Duodenal mucosa (tissue), 2 donors: ENCODE data around the gene TECR.
"Not testable (repeated sequence)": the region's sequence is repeated elsewhere in the genome, so short reads cannot be mapped to it uniquely, and the experiment has no call there.

Experiments used
- H3K27ac ChIP-seq: one replicate; pipeline ENCODE4 v1.7.0; 2013; ENCODE audit warnings: low read depth, low read length
- H3K27me3 ChIP-seq, 2 donors: one replicate each; pipeline ENCODE4 v1.7.0; 2013; ENCODE audit warnings: low read length in 2 of 2, control low read depth in 1 of 2; ENCODE audit not compliant: insufficient read depth in 2 of 2, control insufficient read depth in 1 of 2
- H3K36me3 ChIP-seq, 2 donors: one replicate each; pipeline ENCODE4 v1.7.0; 2013; ENCODE audit warnings: low read length in 2 of 2, control low read depth in 1 of 2; ENCODE audit not compliant: insufficient read depth in 2 of 2, control insufficient read depth in 1 of 2
- H3K4me1 ChIP-seq, 2 donors: one replicate each; pipeline ENCODE4 v1.7.0; 2013; ENCODE audit warnings: low read length in 2 of 2, control low read depth in 1 of 2; ENCODE audit not compliant: insufficient read depth in 2 of 2, control insufficient read depth in 1 of 2
- H3K4me3 ChIP-seq, 2 donors: one replicate each; pipeline ENCODE4 v1.7.0; 2013; ENCODE audit warnings: low read length in 2 of 2, low read depth in 1 of 2
- H3K9ac ChIP-seq, 2 donors: one replicate each; pipeline ENCODE4 v1.7.0; 2013; ENCODE audit warnings: low read length in 2 of 2, low read depth in 1 of 2
- H3K9me3 ChIP-seq, 2 donors: one replicate each; pipeline ENCODE4 v1.7.0; 2013; ENCODE audit warnings: low read length in 2 of 2, control low read depth in 1 of 2; ENCODE audit not compliant: control insufficient read depth in 1 of 2

The TECR gene

DNA sequence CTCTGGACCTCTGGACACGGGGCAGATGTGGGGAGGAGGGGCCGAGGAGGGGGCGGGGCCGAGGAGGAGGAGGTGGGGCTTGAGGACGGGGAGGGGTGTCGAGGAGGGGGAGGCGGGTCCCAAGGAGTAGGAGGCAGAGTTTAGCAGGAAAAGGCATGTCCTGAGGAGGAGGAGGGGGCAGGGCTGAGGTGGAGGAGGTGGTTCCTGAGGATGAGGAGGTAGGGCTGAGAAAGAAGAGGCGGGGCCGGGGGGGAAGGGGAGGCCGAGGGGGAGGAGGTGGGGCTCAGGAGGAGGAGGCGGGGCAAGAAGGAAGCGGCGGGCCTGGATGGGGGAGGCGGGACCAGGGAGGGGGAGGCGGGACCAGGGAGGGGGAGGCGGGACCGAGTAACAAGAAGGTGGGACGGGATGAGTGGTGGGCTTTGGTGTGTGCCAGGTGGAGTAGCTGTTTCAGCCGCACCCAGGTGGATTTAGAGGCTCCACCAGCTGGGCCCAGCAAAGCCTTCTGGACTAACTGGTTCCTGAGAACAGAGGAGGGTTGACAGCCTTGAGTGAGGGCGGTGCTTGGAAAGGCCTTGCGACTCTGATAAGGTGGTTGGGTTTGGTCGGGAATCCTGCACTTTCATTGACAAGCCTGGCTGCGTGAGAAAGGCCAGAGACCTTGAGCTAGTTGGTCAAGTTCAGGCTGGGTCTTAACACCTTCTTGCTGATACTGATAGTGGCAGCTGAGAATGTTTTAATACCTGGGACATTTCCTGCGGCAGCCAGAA lies 7.7 kb downstream of the TECR start:
- Histone ChIP-seq H3K4me3 (peak overlapping the region; percentile 50 to 55), H3K9ac (no peak overlapping the region), H3K36me3 (peaks cover 0 to 8% of the 10 kb centered on the region in 2 donors), H3K27ac (no peak overlapping the region), H3K9me3 (no peaks in the 10 kb centered on the region), H3K27me3 (no peaks in the 10 kb centered on the region), H3K4me1 (peaks cover 9% of the 10 kb centered on the region in 2 donors)

DNA sequence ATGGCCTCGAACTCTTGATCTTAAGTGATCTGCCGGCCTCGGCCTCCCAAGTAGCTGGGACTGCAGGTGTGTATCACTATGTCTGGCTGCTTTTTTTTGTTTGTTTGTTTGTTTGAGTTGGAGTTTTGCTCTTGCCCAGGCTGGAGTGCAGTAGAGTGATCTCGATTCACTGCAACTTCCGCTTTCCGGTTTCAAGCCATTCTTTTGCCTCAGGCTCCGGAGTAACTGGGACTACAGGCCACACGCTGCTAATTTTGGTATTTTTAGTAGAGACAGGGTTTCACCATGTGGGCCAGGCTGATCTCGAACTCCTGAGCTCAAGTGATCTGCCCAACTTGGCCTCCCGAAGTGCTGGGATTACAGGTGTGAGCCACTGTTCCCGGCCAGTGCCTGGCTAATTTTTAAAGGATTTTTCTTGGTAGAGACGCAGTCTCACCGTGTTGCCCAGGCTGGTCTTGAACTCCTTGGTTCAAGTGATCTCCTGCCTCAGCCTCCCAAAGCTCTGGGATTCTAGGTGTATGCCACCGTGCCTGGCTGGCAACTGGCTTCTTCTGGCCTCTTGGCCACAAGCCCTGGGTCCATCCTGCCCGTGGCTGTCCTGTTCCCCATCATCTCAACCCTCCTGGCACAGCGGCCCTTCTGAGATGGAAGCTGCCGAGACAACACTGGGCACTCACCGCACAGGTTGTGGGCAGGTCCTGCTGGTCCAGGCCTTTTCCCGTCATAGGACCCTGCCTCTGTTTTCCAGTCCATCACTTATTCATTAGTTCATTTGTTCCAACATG lies 11.5 kb downstream of the TECR start:
- Histone ChIP-seq H3K27me3 (no peaks in the 10 kb centered on the region), H3K4me3 (no peak overlapping the region), H3K9me3 (no peaks in the 10 kb centered on the region), H3K9ac (no peak overlapping the region), H3K27ac (no peak overlapping the region), H3K36me3 (peaks cover 0 to 2% of the 10 kb centered on the region in 2 donors), H3K4me1 (peaks cover 20 to 25% of the 10 kb centered on the region in 2 donors)

DNA sequence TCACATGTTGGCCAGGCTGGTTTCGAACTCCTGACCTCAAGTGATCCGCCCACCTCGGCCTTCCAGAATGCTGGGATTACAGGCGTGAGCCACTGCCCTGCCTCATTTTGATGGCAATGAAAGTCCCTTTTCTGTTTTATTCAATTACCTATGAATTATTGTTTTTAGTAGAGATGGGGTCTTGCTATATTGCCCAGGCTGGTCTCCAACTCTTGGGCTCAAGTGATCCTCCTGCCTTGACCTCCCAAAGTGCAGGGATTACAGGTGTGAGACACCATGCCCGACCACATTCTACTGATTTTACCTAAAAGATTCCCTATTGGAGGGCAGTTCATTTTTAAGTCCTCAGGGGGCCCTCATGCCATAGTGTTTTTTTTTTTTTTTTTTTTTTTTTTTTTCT lies 12.6 kb downstream of the TECR start:
- not testable (repeated sequence) for H3K9ac ChIP-seq, H3K27me3 ChIP-seq, H3K36me3 ChIP-seq, H3K9me3 ChIP-seq, H3K27ac ChIP-seq, H3K4me3 ChIP-seq
- H3K4me1 ChIP-seq, result peaks cover 16 to 22% of the 10 kb centered on the region in 2 donors

DNA sequence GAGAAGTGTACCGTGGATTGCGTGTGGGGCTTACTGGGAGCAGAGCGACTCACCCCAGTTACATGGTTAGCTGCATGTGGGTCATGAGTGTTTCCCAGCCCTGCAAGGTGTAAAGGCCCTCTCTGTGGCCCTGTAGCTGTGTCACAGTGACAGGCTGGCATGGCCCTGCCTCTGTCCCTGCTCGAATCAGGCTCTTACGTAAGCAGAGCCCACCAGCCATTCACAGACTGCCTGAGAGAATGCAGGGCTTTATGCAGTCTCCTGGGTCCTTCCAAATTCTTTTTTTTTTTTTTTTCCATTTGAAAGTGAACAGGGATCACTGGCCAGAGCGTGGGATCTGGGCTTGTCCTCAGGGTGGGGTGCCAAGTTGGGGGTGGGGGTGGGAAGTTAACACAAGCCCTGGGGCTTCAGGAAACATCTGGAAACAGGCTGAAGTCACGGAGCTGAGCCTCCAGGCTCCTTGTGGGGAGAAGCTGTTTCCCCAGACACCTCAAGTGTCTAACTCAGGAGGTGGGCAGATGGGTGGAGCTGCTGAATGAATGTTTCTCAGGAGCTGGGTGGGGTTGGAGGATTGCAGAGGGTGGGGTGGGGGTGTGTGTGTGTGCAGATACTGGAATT lies 13.4 kb downstream of the TECR start:
- Histone ChIP-seq H3K4me1 (peaks cover 16 to 22% of the 10 kb centered on the region in 2 donors), H3K27me3 (no peaks in the 10 kb centered on the region), H3K27ac (no peak overlapping the region), H3K9me3 (no peaks in the 10 kb centered on the region), H3K4me3 (no peak overlapping the region), H3K36me3 (peaks cover 0 to 2% of the 10 kb centered on the region in 2 donors), H3K9ac (no peak overlapping the region)

DNA sequence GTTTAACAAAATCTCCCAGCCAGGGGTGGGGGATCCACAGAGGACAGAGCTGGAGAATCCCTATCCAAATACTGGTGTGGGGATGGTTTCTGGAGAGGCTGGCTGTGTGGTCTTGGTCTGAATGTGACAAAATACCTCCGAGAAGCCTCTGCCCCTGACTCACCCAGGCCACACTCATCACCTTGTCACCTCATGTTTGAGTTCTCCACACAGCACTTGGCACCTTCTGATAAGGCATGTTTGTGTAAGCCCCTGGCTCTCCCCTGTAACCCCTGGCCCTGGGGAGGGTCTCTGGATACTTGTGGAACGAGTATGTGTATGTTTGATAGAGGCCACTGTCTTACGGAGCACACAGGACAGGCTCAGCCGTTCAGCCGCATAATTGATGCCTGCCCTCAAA lies 14.7 kb downstream of the TECR start:
- H3K27me3 ChIP-seq, result no peaks in the 10 kb centered on the region
- no peak overlapping the region for H3K9ac ChIP-seq
- peaks cover 12 to 19% of the 10 kb centered on the region in 2 donors for H3K4me1 ChIP-seq
- H3K27ac ChIP-seq, result no peak overlapping the region
- H3K9me3 ChIP-seq, result no peaks in the 10 kb centered on the region
- no peak overlapping the region for H3K4me3 ChIP-seq
- H3K36me3 ChIP-seq, result peaks cover 0 to 8% of the 10 kb centered on the region in 2 donors

DNA sequence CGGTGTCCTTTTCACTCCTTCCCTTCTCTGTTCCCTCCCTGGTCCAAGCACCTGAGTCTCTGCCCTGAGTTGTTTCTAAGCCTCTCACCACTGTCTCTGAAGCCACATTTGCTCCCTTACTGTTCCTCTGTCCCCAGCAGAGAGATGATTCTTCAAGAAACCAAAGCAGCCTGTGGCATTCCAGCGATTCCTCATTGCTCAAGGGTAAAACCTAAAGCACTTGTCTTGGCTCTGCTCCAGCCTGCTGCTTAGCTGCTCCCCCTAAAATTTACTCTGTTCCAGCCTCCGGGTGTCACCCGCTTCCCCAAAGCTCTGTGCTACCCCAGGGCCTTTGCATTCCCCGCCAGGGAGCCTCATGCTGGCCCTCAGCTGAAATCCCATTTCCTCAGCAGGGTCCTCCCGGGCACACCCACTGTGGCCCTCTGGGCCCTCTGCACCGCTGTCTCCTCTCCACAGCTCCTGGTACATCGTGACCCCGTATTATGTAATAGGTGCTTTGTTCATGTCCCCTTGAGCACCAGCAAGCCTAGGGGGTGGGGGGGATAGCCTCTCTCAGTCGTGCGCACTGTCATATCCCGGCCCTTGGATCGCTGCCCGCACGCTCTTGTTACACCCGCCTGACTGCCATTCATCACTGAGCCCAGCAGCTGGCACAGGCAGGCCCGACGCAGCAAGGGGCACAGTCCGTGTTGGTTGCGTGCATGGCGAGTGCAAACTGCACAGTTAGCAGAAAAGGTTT lies 15.8 kb downstream of the TECR start:
- H3K4me1 ChIP-seq, result peaks cover 14 to 23% of the 10 kb centered on the region in 2 donors
- peak overlapping the region in 1 of 2 donors; percentile 38 for H3K9ac ChIP-seq
- H3K4me3 ChIP-seq, result peak overlapping the region; percentile 26 to 54
- no peak overlapping the region for H3K27ac ChIP-seq
- H3K36me3 ChIP-seq, result peaks cover 0 to 6% of the 10 kb centered on the region in 2 donors
- H3K27me3 ChIP-seq, result no peaks in the 10 kb centered on the region
- no peaks in the 10 kb centered on the region for H3K9me3 ChIP-seq

DNA sequence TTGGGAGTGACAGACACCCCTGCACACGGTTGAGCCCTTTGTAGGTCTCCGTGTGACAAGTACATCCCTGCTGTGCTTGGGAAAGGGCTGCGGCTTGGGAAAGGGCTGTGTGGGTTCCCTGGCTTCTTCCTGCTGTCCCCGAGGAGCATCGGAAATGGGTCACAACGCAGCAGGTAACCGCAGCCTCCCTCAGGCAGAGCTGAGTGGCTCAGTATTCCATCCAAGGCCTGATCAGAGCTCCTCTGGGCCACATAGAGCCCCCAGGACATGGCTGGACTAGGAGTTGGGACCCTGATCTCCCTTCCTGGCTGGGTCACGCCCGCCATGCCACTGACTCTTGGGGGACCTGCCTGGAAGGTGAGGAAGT lies 16.3 kb downstream of the TECR start:
- no peak overlapping the region for H3K27ac ChIP-seq
- H3K36me3 ChIP-seq, result peaks cover 0 to 6% of the 10 kb centered on the region in 2 donors
- H3K4me3 ChIP-seq, result peak overlapping the region; percentile 26 to 54
- no peaks in the 10 kb centered on the region for H3K27me3 ChIP-seq
- H3K9ac ChIP-seq, result peak overlapping the region in 1 of 2 donors; percentile 38
- peaks cover 20 to 28% of the 10 kb centered on the region in 2 donors for H3K4me1 ChIP-seq
- H3K9me3 ChIP-seq, result no peaks in the 10 kb centered on the region

DNA sequence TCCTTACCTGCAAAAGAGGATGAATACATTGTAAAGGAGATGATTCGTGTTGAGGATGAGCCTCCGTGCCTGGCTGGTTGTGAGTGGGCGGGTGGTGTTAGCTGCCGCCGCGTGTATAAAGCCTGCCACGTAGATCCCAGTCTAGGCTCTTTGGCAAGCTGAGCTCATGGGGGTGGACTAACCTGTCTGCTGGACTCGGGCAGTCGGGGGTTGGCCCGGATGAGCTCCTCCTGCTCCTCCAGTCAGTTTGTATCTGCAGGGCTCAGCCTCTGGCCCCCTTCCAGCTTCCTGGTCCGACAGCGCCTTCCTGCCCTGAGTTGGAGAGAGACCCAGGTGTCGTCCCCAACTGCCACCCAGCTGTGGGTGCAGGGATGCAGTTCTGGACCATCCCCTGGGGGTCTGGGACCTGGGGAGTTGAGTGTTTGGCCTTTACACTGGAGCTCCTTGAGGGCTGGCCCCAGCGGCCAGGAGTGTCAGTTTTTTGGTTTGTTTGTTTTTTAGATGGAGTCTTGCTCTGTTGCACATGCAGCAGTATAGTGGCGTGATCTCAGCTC lies 20.9 kb downstream of the TECR start:
- no peak overlapping the region for H3K9ac ChIP-seq
- H3K36me3 ChIP-seq, result peaks cover 0 to 14% of the 10 kb centered on the region in 2 donors
- no peak overlapping the region for H3K4me3 ChIP-seq
- no peak overlapping the region for H3K27ac ChIP-seq
- H3K4me1 ChIP-seq, result peaks cover 27 to 30% of the 10 kb centered on the region in 2 donors
- no peaks in the 10 kb centered on the region for H3K27me3 ChIP-seq
- no peaks in the 10 kb centered on the region for H3K9me3 ChIP-seq

DNA sequence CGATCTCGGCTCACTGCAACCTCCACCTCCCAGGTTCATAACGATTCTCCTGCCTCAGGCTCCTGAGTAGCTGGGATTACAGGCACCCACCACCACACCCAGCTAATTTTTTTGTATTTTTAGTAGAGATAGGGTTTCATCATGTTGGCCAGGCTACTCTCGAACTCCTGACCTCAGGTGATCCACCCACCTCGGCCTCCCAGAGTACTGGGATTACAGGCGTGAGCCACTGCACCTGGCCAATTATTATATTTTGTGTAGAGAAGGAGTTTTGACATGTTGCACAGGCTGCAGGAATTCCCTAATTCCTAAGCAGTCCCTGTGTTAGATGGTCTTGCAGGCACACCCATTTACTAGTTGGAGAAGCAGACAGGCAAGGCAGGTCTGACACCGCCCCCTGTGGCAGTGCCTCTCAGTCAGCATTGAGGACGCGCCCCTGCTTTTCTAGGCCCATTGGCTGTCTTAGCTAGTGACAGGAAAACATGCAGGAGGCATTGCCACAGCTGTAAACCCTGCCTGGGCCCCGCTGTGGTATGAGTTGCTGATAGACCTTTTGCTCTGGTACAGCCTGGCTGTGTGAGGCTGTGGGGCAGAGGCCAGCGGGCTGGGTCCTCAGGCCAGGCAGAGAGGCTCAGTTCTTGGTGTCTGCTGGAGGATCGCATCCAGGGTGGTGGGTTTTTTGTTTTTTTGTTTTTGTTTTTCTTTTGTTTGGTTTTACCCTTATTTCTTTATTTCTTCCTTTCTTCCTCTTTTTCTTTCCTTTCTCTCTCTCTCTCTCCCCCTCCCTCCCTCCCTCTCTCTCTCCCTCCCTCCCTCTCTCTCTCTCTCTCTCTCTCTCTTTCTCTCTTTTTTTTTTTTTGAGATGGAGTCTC lies 22.0 kb downstream of the TECR start:
- not testable (repeated sequence) for H3K27ac ChIP-seq
- Histone ChIP-seq H3K4me1 (peaks cover 20 to 25% of the 10 kb centered on the region in 2 donors), H3K9ac (peak overlapping the region in 1 of 2 donors; percentile 37)

More for the DNA sequence above, 22.0 kb downstream of the TECR start:
- H3K9me3 ChIP-seq, H3K4me3 ChIP-seq, H3K27me3 ChIP-seq: not testable (repeated sequence)
- H3K36me3 ChIP-seq, result peaks cover 0 to 14% of the 10 kb centered on the region in 2 donors
